HT-29 (cell line): Measurements from ENCODE around the gene TEX264. TPM values are rescaled to one million over a fixed set of nuclear protein-coding genes. Genes with fewer than 3 reads are reported as not detected.
A peak's percentile ranks its signal among the peaks of the same experiment; 100 is the strongest.

Source experiments
- DNase-seq: peaks from one replicate; pipeline ENCODE4 v3.0.0-alpha.2; 2015; ENCODE audit warnings: low spot score
- total RNA-seq: library from RNA; depleted of rRNA; stranded (reverse); fragments of >200 nt; shearing (Covaris generic); gene quantifications from 2 replicates; pipeline ENCODE4 v1.2.3, GENCODE V29; 2014

Gene TEX264
- total RNA-seq, 1 experiment from 2014 or later, result 41.0 TPM

GRCh38 chr3:51692980-51693395 lies 21.9 kb downstream of the TEX264 start:
- DNase-seq, result no peak

GRCh38 chr3:51696954-51697353 lies 25.9 kb downstream of the TEX264 start:
- no peak for DNase-seq

GRCh38 chr3:51698209-51698608 lies 27.2 kb downstream of the TEX264 start:
- DNase-seq, result no peak

GRCh38 chr3:51700403-51700802 lies 29.4 kb downstream of the TEX264 start:
- DNase-seq, result no peak

- no peak for DNase-seq
Observed at GRCh38 chr3:51702156-51702555, 31.1 kb downstream of the TEX264 start.

GRCh38 chr3:51703068-51703760 lies 32.2 kb downstream of the TEX264 start:
- no peak for DNase-seq

- no peak for DNase-seq
Observed at GRCh38 chr3:51703761-51704510, 32.9 kb downstream of the TEX264 start.

- DNase-seq, result no peak
Observed at GRCh38 chr3:51704511-51704950, 33.5 kb downstream of the TEX264 start.

- no peak for DNase-seq
Observed at GRCh38 chr3:51705276-51706020, 34.4 kb downstream of the TEX264 start.

GRCh38 chr3:51706021-51706485 lies 35.0 kb downstream of the TEX264 start:
- DNase-seq, result no peak

GRCh38 chr3:51706788-51707731 lies 36.0 kb downstream of the TEX264 start, which contains the start of gene GRM2:
GRM2 (plus strand) TSS chr3:51707068; CDS start chr3:51708984, 1,916 bp downstream.
- DNase-seq, result no peak

GRCh38 chr3:51708216-51708845 lies 37.3 kb downstream of the TEX264 start:
- no peak for DNase-seq

GRCh38 chr3:51709004-51709420 lies 38.0 kb downstream of the TEX264 start:
- no peak for DNase-seq

- DNase-seq, result no peak
Observed at GRCh38 chr3:51709675-51710074, 38.6 kb downstream of the TEX264 start.

- DNase-seq, result peak; percentile 36
Observed at GRCh38 chr3:51710631-51711351, 39.7 kb downstream of the TEX264 start.

GRCh38 chr3:51711352-51712037 lies 40.4 kb downstream of the TEX264 start:
- DNase-seq, result no peak

- no peak for DNase-seq
Observed at GRCh38 chr3:51712038-51712420, 41.0 kb downstream of the TEX264 start.

GRCh38 chr3:51712511-51712931 lies 41.5 kb downstream of the TEX264 start:
- DNase-seq, result no peak

GRCh38 chr3:51712963-51713362 lies 41.9 kb downstream of the TEX264 start:
- no peak for DNase-seq
